Activated CD8-positive, alpha-beta memory T cell treated with anti-CD3 and anti-CD28 coated beads, Interleukin-2, amount 10 ng/mL, durations not matched to agents 7 days and 5 days (primary cell): ENCODE results near the gene SPIN1. TPM values are rescaled to one million over a fixed set of nuclear protein-coding genes. Genes with fewer than 3 reads are reported as not detected.

ENCODE experiments used
- total RNA-seq, 2 experiments: library from RNA; stranded (reverse); gene quantifications; one replicate each; pipeline ENCODE4 v1.2.3, GENCODE V29; 2021

The SPIN1 gene
- total RNA-seq, 2 experiments from 2014 or later, result 51.3 to 92.8 TPM

Other genes starting within 250 kb of the SPIN1 start
- not detected for gene SPATA31C2, start 250.0 kb upstream of the SPIN1 start, total RNA-seq
- gene NXNL2, start 146.7 kb downstream of the SPIN1 start, total RNA-seq, result not detected